H9 (cell line): ENCODE measurements around the gene DLL4. TPM values are rescaled to one million over a fixed set of nuclear protein-coding genes. Genes with fewer than 3 reads are reported as not detected.

ENCODE experiments used
- DNase-seq: peaks from one replicate; pipeline ENCODE4 v3.0.0-alpha.2; 2017
- H2AFZ ChIP-seq: one replicate; pipeline ENCODE4 v1.6.1; 2013; ENCODE audit warnings: mild to moderate bottlenecking, low read length, control low read depth, moderate library complexity
- H2AK5ac ChIP-seq: 2 replicates; pipeline ENCODE4 v1.6.1; 2013; ENCODE audit warnings: low read length, control low read depth, mixed read lengths; ENCODE audit not compliant: insufficient read length
- H2BK120ac ChIP-seq: one replicate; pipeline ENCODE4 v1.6.1; 2013; ENCODE audit warnings: low read depth, mild to moderate bottlenecking, low read length, control low read depth, inconsistent platforms; ENCODE audit not compliant: poor library complexity, severe bottlenecking
- H2BK12ac ChIP-seq: 2 replicates; pipeline ENCODE4 v1.6.1; 2013; ENCODE audit warnings: low read length, control low read depth, mixed read lengths, low read depth; ENCODE audit not compliant: insufficient read length
- H2BK15ac ChIP-seq: 2 replicates; pipeline ENCODE4 v1.6.1; 2013; ENCODE audit warnings: low read depth, low read length, control low read depth
- H2BK20ac ChIP-seq: one replicate; pipeline ENCODE4 v1.6.1; 2013; ENCODE audit warnings: low read depth, mild to moderate bottlenecking, low read length, control low read depth, inconsistent platforms; ENCODE audit not compliant: poor library complexity, severe bottlenecking
- H2BK5ac ChIP-seq: 2 replicates; pipeline ENCODE4 v1.6.1; 2013; ENCODE audit warnings: low read length, control low read depth, mixed read lengths; ENCODE audit not compliant: insufficient read length
- H3K14ac ChIP-seq: 2 replicates; pipeline ENCODE4 v1.6.1; 2013; ENCODE audit warnings: low read length, control low read depth; ENCODE audit not compliant: insufficient read depth
- H3K18ac ChIP-seq: 2 replicates; pipeline ENCODE4 v1.6.1; 2013; ENCODE audit warnings: low read depth, mild to moderate bottlenecking, mixed read lengths, low read length, control low read depth; ENCODE audit not compliant: insufficient read length
- H3K23ac ChIP-seq: 2 replicates; pipeline ENCODE4 v1.6.1; 2013; ENCODE audit warnings: low read length, control low read depth, mixed read lengths, low read depth; ENCODE audit not compliant: insufficient read length
- H3K23me2 ChIP-seq: 2 replicates; pipeline ENCODE4 v1.6.1; 2013; ENCODE audit warnings: low read depth, mild to moderate bottlenecking, mixed read lengths, low read length, control low read depth; ENCODE audit not compliant: insufficient read length, poor library complexity, severe bottlenecking
- H3K27ac ChIP-seq: 2 replicates; pipeline ENCODE4 v1.5.1; 2013; ENCODE audit warnings: low read length, control low read depth, mixed read lengths, low read depth; ENCODE audit not compliant: insufficient read length
- H3K27me3 ChIP-seq: 2 replicates; pipeline ENCODE4 v1.6.1; 2013; ENCODE audit warnings: low read length, control low read depth, inconsistent platforms; ENCODE audit not compliant: insufficient read depth
- H3K4ac ChIP-seq: 2 replicates; pipeline ENCODE4 v1.6.1; 2013; ENCODE audit warnings: low read depth, mild to moderate bottlenecking, control low read depth, inconsistent platforms, low read length, moderate library complexity
- H3K4me1 ChIP-seq: 2 replicates; pipeline ENCODE4 v1.6.1; 2013; ENCODE audit warnings: low read length, control low read depth, inconsistent platforms; ENCODE audit not compliant: insufficient read depth
- H3K4me2 ChIP-seq: 2 replicates; pipeline ENCODE4 v1.6.1; 2013; ENCODE audit warnings: low read length, control low read depth, mixed read lengths; ENCODE audit not compliant: insufficient read length, insufficient read depth
- H3K56ac ChIP-seq: 2 replicates; pipeline ENCODE4 v1.6.1; 2013; ENCODE audit warnings: low read depth, mild to moderate bottlenecking, mixed read lengths, low read length, control low read depth; ENCODE audit not compliant: insufficient read length
- H3K79me1 ChIP-seq: 2 replicates; pipeline ENCODE4 v1.6.1; 2013; ENCODE audit warnings: low read depth, mild to moderate bottlenecking, moderate library complexity, low read length, control low read depth, inconsistent platforms; ENCODE audit not compliant: insufficient read depth, poor library complexity, severe bottlenecking
- H3K79me2 ChIP-seq: 2 replicates; pipeline ENCODE4 v1.6.1; 2013; ENCODE audit warnings: low read length, control low read depth, inconsistent platforms; ENCODE audit not compliant: insufficient read depth
- H3K9ac ChIP-seq: 2 replicates; pipeline ENCODE4 v1.6.1; 2013; ENCODE audit warnings: low read length, control low read depth, mixed read lengths; ENCODE audit not compliant: insufficient read length; ENCODE audit errors: extremely low read depth
- H3K9me3 ChIP-seq: one replicate; pipeline ENCODE4 v1.6.1; 2013; ENCODE audit warnings: low read depth, low read length, inconsistent platforms; ENCODE audit not compliant: control insufficient read depth
- H3T11ph ChIP-seq: one replicate; pipeline ENCODE4 v1.6.1; 2013; ENCODE audit warnings: mild to moderate bottlenecking, low read length, control low read depth, inconsistent platforms
- H4K20me1 ChIP-seq: one replicate; pipeline ENCODE4 v1.6.1; 2013; ENCODE audit not compliant: control insufficient read depth, insufficient read length, insufficient read depth
- H4K5ac ChIP-seq: 2 replicates; pipeline ENCODE4 v1.6.1; 2013; ENCODE audit warnings: low read depth, mild to moderate bottlenecking, mixed read lengths, low read length, control low read depth; ENCODE audit not compliant: insufficient read length
- H4K8ac ChIP-seq: replicated peaks from 2 replicates; pipeline ENCODE4 v1.6.1; 2013; ENCODE audit warnings: low read length, control low read depth, mixed read lengths, low read depth; ENCODE audit not compliant: insufficient read length
- H4K91ac ChIP-seq: 2 replicates; pipeline ENCODE4 v1.6.1; 2013; ENCODE audit warnings: low read depth, mild to moderate bottlenecking, moderate library complexity, mixed read lengths, low read length, control low read depth; ENCODE audit not compliant: insufficient read length
- H3K27ac Mint-ChIP-seq, 3 experiments: 2 replicates in 2 of 3; 3 replicates in 1 of 3; pipeline ENCODE4 v1.8.0; 2020 to 2021; ENCODE audit warnings: mixed read lengths in 3 of 3, mild to moderate bottlenecking in 1 of 3, moderate library complexity in 1 of 3
- H3K27me3 Mint-ChIP-seq: 2 replicates; pipeline ENCODE4 v1.8.0; 2021; ENCODE audit warnings: low read depth, mild to moderate bottlenecking, moderate library complexity, mixed read lengths
- H3K36me3 Mint-ChIP-seq, 3 experiments: 2 replicates in 2 of 3; 3 replicates in 1 of 3; pipeline ENCODE4 v1.8.0; 2020 to 2021; ENCODE audit warnings: low read depth in 3 of 3, mixed read lengths in 3 of 3; ENCODE audit not compliant: insufficient read depth in 1 of 3
- H3K4me1 Mint-ChIP-seq, 2 experiments: 2 replicates each; pipeline ENCODE4 v1.8.0; 2020; ENCODE audit warnings: mixed read lengths in 2 of 2
- H3K4me3 Mint-ChIP-seq, 2 experiments: 2 replicates in 1 of 2; 3 replicates in 1 of 2; pipeline ENCODE4 v1.8.0; 2020 to 2021; ENCODE audit warnings: mild to moderate bottlenecking in 2 of 2, mixed read lengths in 2 of 2, moderate library complexity in 1 of 2
- H3K9me3 Mint-ChIP-seq, 2 experiments: 2 replicates in 1 of 2; 3 replicates in 1 of 2; pipeline ENCODE4 v1.8.0; 2020; ENCODE audit warnings: mild to moderate bottlenecking in 2 of 2, mixed read lengths in 2 of 2, moderate library complexity in 1 of 2
- CTCF ChIP-seq: fragments of 200-600 bp; sonication (generic); conservative IDR thresholded peaks from 3 replicates; pipeline ENCODE4 v1.8.0; 2021; ENCODE audit warnings: antibody characterized with exemption, mild to moderate bottlenecking
- WGBS: extraction: QIAGEN DNeasy Blood & Tissue Kit; methylation state at CpG from one replicate; pipeline ENCODE4 v1.1.7; 2013; ENCODE audit warnings: missing lambda C conversion rate, low lambda C conversion rate, mixed read lengths; ENCODE audit not compliant: insufficient read length; ENCODE audit errors: extremely low coverage; 5-methylcytosine and 5-hydroxymethylcytosine counted together
- total RNA-seq: library from RNA; stranded (reverse); gene quantifications from 2 replicates; pipeline ENCODE4 v1.2.1, GENCODE V29; 2021

DLL4 gene
- total RNA-seq, 1 experiment from 2014 or later: 0.28 TPM

- no peaks in the 10 kb centered on the region for H3K23me2 ChIP-seq
- no peak for TF ChIP-seq CTCF
- no CpG with 5 or more reads among the region's 12 CpGs for WGBS
Observed at GRCh38 chr15:40915116-40915661, 14.0 kb upstream of the DLL4 start.

More at GRCh38 chr15:40915116-40915661, 14.0 kb upstream of the DLL4 start:
- H3K27me3 ChIP-seq: no peaks in the 10 kb centered on the region
- H2AK5ac ChIP-seq: no peak overlapping the region
- no peak overlapping the region for H3K4me2 ChIP-seq
- no peak overlapping the region for H2BK12ac ChIP-seq
- Mint-ChIP-seq H3K4me3 (no peak overlapping the region), H3K36me3 (no peaks in the 10 kb centered on the region; a peak in 1 of 7 replicates), H3K27ac (no peak overlapping the region; a peak in 1 of 7 replicates), H3K9me3 (no peaks in the 10 kb centered on the region), H3K4me1 (peaks cover 18 to 35% of the 10 kb centered on the region in 2 experiments), H3K27me3 (peaks cover 50% of the 10 kb centered on the region)
- H3T11ph ChIP-seq: no peak overlapping the region
- no peaks in the 10 kb centered on the region for H3K4me1 ChIP-seq
- no peak for DNase-seq
- no peaks in the 10 kb centered on the region for H3K79me1 ChIP-seq
- H3K79me2 ChIP-seq: no peaks in the 10 kb centered on the region
- H3K14ac ChIP-seq: no peak overlapping the region
- no peak overlapping the region for H2AFZ ChIP-seq
- H3K56ac ChIP-seq: no peak overlapping the region
- no peak overlapping the region for H3K18ac ChIP-seq
- H2BK120ac ChIP-seq: no peak overlapping the region
- H4K20me1 ChIP-seq: no peaks in the 10 kb centered on the region
- H2BK5ac ChIP-seq: no peak overlapping the region
- H3K27ac ChIP-seq: no peak overlapping the region
- no peak overlapping the region for H3K23ac ChIP-seq
- H3K9me3 ChIP-seq: no peaks in the 10 kb centered on the region
- H2BK20ac ChIP-seq: no peak overlapping the region
- H3K9ac ChIP-seq: no peak overlapping the region
- H4K5ac ChIP-seq: no peak overlapping the region
- no peak overlapping the region for H2BK15ac ChIP-seq
- H3K4ac ChIP-seq: no peak overlapping the region
- H4K8ac ChIP-seq: no peak overlapping the region
- H4K91ac ChIP-seq: no peak overlapping the region
